A549 (cell line): ENCODE data around the gene CENPX. TPM values are rescaled to one million over a fixed set of nuclear protein-coding genes. Genes with fewer than 3 reads are reported as not detected.

ENCODE experiments used
- ATAC-seq, 2 experiments: fragments of 200-7000 bp in 1 of 2; fragments of >200 bp in 1 of 2; cut with Nextera tagmentation in 1 of 2; cut with Tn5 transposase in 1 of 2; 3 replicates each; pipeline versions ENCODE4 v1.8.0 to v1.9.1; 2018 to 2020; ENCODE audit warnings: mild to moderate bottlenecking in 1 of 2, moderate library complexity in 1 of 2
- CTCF ChIA-PET: fragments of 300-600 bp; sonication (Branson Sonifier 250); formaldehyde crosslinking; extraction: SDS; loops from one replicate; lab custom pipeline; 2021; ENCODE audit warnings: antibody characterized with exemption, inconsistent platforms; lab: Yijun Ruan, JAX
- POLR2A ChIA-PET: fragments of 350-600 bp; formaldehyde crosslinking; extraction: SDS; loops from one replicate; lab custom pipeline; 2021; ENCODE audit warnings: antibody characterized with exemption, inconsistent platforms; lab: Yijun Ruan, JAX
- DNase-seq, 2 experiments: peaks; one replicate each; pipeline versions ENCODE4 v3.0.0 to v3.0.0-alpha.2; 2011 to 2016; ENCODE audit warnings: low read depth in 1 of 2, low spot score in 1 of 2
- FAIRE-seq: peaks from 2 replicates; lab custom pipeline; 2011; peaks lifted over from hg19 to GRCh38; lab: Jason Lieb, UNC
- H3K27ac ChIP-seq, 2 experiments: fragments of >200 bp; sonication (Bioruptor Twin); formaldehyde crosslinking; 3 replicates each; pipeline ENCODE4 v1.5.1; 2016 to 2017
- H3K4me1 ChIP-seq: fragments of >200 bp; sonication (Bioruptor Twin); formaldehyde crosslinking; 3 replicates; pipeline ENCODE4 v1.6.1; 2016
- H3K4me2 ChIP-seq: fragments of >200 bp; sonication (Bioruptor Twin); formaldehyde crosslinking; 3 replicates; pipeline ENCODE4 v1.6.1; 2016
- H3K4me3 ChIP-seq: fragments of >200 bp; sonication (Bioruptor Twin); formaldehyde crosslinking; 3 replicates; pipeline ENCODE4 v1.5.1; 2016
- H3K9me3 ChIP-seq: fragments of >200 bp; sonication (Bioruptor Twin); formaldehyde crosslinking; 3 replicates; pipeline ENCODE4 v1.6.1; 2016
- CBX8 ChIP-seq: fragments of 200-600 bp; sonication (generic); IDR thresholded peaks from 2 replicates; pipeline ENCODE4 v1.6.1; 2016
- E2F6 ChIP-seq: IDR thresholded peaks from 2 replicates; pipeline ENCODE4 v1.6.1; 2012; ENCODE audit warnings: low read depth, borderline replicate concordance
- EHF ChIP-seq: fragments of 250-450 bp; sonication (Bioruptor Pico); IDR thresholded peaks from 2 replicates; pipeline ENCODE4 v1.5.0; 2020; ENCODE audit warnings: mild to moderate bottlenecking
- ESRRA ChIP-seq: fragments of 150-350 bp; IDR thresholded peaks from 2 replicates; pipeline ENCODE4 v1.6.1; 2014; ENCODE audit warnings: mild to moderate bottlenecking, low read length, borderline replicate concordance
- FOSL2 ChIP-seq, 2 experiments: fragments of 450-650 bp in 1 of 2; fragments of >200 bp in 1 of 2; sonication (Bioruptor Twin) in 1 of 2; formaldehyde crosslinking; IDR thresholded peaks; 2 replicates each; pipeline versions ENCODE4 v1.5.0 to v1.6.1; 2016 to 2020; ENCODE audit warnings: mild to moderate bottlenecking in 1 of 2, moderate library complexity in 1 of 2
- GATA3 ChIP-seq: IDR thresholded peaks from 2 replicates; pipeline ENCODE4 v1.6.1; 2012; ENCODE audit warnings: borderline replicate concordance
- HEYL ChIP-seq: fragments of 250-450 bp; sonication (Bioruptor Pico); IDR thresholded peaks from 2 replicates; pipeline ENCODE4 v1.8.0; 2021; ENCODE audit warnings: mild to moderate bottlenecking, moderate library complexity
- HOXB5 ChIP-seq: fragments of 250-450 bp; sonication (Bioruptor Pico); IDR thresholded peaks from 2 replicates; pipeline ENCODE4 v1.5.0; 2020; ENCODE audit warnings: mild to moderate bottlenecking, moderate library complexity
- JUNB ChIP-seq: fragments of >200 bp; sonication (Bioruptor Twin); formaldehyde crosslinking; IDR thresholded peaks from 2 replicates; pipeline ENCODE4 v1.6.1; 2016
- MAFK ChIP-seq: fragments of 450-650 bp; IDR thresholded peaks from 2 replicates; pipeline ENCODE4 v1.6.1; 2014; ENCODE audit not compliant: partially characterized antibody
- MAZ ChIP-seq: fragments of 150-350 bp; IDR thresholded peaks from 2 replicates; pipeline ENCODE4 v1.6.1; 2014; ENCODE audit warnings: antibody characterized with exemption, low read depth, low read length, borderline replicate concordance
- MYC ChIP-seq: IDR thresholded peaks from 2 replicates; pipeline ENCODE4 v1.6.1; 2012; ENCODE audit warnings: mild to moderate bottlenecking, inconsistent platforms, low read length, improper control_type of control experiment, borderline replicate concordance
- RAD21 ChIP-seq, 2 experiments: fragments of >200 bp in 1 of 2; sonication (Bioruptor Twin) in 1 of 2; formaldehyde crosslinking in 1 of 2; IDR thresholded peaks in 1 of 2; conservative IDR thresholded peaks in 1 of 2; 2 replicates in 1 of 2; 3 replicates in 1 of 2; pipeline ENCODE4 v1.6.1; 2012 to 2018; ENCODE audit warnings: inconsistent platforms in 1 of 2
- RARB ChIP-seq: fragments of 250-450 bp; sonication (Bioruptor Pico); IDR thresholded peaks from 2 replicates; pipeline ENCODE4 v1.8.0; 2021; ENCODE audit warnings: mild to moderate bottlenecking, moderate library complexity
- RFX5 ChIP-seq: fragments of 450-650 bp; IDR thresholded peaks from 2 replicates; pipeline ENCODE4 v1.7.1; 2014; ENCODE audit warnings: antibody characterized with exemption, mild to moderate bottlenecking, moderate library complexity
- SMC3 ChIP-seq: fragments of >200 bp; sonication (Bioruptor Twin); formaldehyde crosslinking; IDR thresholded peaks from 3 replicates; pipeline ENCODE4 v1.6.1; 2018; ENCODE audit warnings: inconsistent platforms
- TP53 ChIP-seq: fragments of 250-450 bp; sonication (Bioruptor Pico); IDR thresholded peaks from 2 replicates; pipeline ENCODE4 v1.5.0; 2021; ENCODE audit warnings: mild to moderate bottlenecking, moderate library complexity
- USF2 ChIP-seq: fragments of 450-650 bp; IDR thresholded peaks from 2 replicates; pipeline ENCODE4 v1.6.1; 2014; ENCODE audit warnings: antibody characterized with exemption
- ZC3H11A ChIP-seq: fragments of 450-650 bp; IDR thresholded peaks from 2 replicates; pipeline ENCODE4 v1.6.1; 2014; ENCODE audit warnings: antibody characterized with exemption, mild to moderate bottlenecking
- ZFP36 ChIP-seq: fragments of 450-650 bp; IDR thresholded peaks from 2 replicates; pipeline ENCODE4 v1.6.1; 2014; ENCODE audit warnings: borderline replicate concordance; ENCODE audit not compliant: partially characterized antibody
- WGBS: methylation state at CpG from one replicate; pipeline ENCODE4 v1.1.6; 2017; ENCODE audit errors: missing lambda C conversion rate; 5-methylcytosine and 5-hydroxymethylcytosine counted together
- polyA plus RNA-seq, 4 experiments: library from polyadenylated mRNA; depleted of rRNA in 3 of 4; stranded (reverse); fragments of >200 nt; fragmentation: RNase III in 1 of 4; extraction: RNeasy Plus Mini Kit Qiagen cat#74134 plus additional on column Dnase treatment in 1 of 4; gene quantifications; 2 replicates in 3 of 4; 3 replicates in 1 of 4; pipeline ENCODE4 v1.2.3, GENCODE V29; 2011 to 2017
- TF ChIP-seq, protein P1 (sequence below): fragments of 200-600 bp; sonication (generic); IDR thresholded peaks from 2 replicates; pipeline ENCODE4 v1.6.1; 2016; ENCODE audit warnings: antibody characterized with exemption, mild to moderate bottlenecking, moderate library complexity

Gene CENPX
- polyA plus RNA-seq, 2 of the 4 experiments (the other 2 are of a cell fraction), result 80.5 to 222 TPM

DNA sequence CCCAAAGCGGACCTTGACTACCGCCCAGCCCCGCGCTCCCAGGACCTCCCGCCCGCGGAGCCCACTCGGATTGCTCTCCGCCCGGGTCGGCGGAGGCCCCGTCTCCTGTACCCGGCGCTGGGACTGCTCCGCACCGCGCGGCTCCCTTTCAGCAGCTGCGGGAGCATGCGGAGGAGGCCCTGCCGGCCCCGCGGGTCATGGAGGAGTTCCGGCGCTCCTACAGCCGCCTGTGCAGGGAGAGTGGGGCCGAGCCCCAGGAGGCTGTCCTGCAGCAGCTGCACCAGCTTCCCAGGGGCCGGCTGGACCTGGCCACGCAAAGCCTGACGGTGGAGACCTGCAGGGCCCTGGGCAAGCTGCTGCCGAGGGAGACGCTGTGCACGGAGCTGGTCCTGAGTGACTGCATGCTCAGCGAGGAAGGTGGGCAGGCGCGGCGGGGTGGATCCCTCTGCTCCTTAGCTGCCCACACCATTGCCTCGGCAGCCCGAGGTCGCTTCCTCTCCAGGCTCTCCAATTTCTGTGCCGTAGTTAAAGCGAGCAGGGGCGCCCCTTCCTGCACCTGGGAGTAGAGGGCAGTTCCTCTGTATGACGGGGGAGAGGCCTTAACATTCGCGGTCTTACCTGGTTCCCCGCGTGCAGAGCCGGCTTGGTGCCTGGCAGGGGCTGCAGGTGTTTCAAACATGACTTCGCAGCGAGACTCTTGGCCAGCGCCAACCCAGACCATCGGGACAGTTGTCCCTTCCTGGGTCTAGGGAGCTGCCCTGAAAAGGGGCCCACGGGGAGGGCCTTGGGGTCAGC, 966 bp upstream of the CENPX start (continued):
- no peak for TF ChIP-seq FOSL2 (IDR thresholded peaks at IDR 0.05)
- no peak for TF ChIP-seq FOSL2 (CRISPR knock-in tag; IDR thresholded peaks at IDR 0.05)
- TF ChIP-seq MAZ, result no peak
- no peak for TF ChIP-seq SMC3

DNA sequence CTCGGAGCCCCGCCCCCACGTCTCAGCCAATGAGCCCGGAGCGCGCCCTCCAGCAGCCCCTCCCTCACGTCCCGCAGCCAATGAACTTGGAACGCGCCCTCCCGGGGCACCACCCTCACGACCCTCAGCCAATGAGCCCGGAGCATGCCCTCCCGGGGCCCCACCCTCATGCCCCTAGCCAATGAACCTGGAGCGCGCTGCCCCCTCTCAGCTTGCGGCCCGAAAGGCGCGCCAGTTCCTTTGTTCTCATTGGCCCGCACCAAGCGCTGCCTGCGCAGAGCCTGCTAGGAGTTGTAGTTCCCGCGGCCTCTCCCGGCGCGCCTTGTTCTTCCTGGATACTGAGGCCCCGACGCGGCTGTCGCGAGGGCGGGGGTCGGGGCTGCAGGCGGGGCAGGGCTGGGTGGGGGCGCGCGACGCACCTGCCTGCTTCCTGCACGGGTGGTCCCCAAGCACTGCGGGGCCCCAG, 336 bp upstream of the CENPX start, which contains the start of gene LRRC45:
TSS of gene LRRC45 (plus strand) at position 325 of the 466 bp plus-strand sequence. CDS start 339 bp downstream, outside the sequence.
- POLR2A ChIA-PET, result interaction anchor here (0.6 to 3.9 kb wide), 12 partner anchors 10 to 142 kb away, joined by 3 to 38 read pairs (median 4); partner anchors contain the start of genes DCXR, FASN and MAFG
- DNase-seq, result peak; percentile 99 to 100
- FAIRE-seq, result peak; percentile 88

DNA sequence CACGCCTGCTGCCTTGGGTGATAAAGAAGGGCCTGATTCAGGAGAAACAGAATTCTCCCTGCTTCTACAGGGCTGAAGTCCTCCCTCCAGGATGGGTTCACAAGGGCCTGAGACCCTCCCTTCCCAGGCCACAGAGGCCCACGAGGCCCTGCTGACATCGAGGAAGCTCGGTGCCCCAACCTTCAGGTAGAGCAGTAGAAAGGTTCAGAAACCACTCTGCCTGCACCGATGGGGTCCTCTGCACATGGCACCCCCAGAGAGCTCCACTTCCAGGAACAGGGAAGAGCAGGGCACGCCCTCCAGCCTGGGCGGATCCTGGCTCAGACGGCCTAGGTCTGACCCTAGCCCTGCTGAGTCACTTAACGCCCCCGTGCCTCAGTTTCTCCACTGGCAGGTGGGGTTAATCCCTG, 773 bp downstream of the CENPX start:
- ATAC-seq (peak in 1 of 2 experiments; percentile 14; a peak in 3 of 6 replicates), DNase-seq (no peak), FAIRE-seq (no peak)
- peak overlapping the region; percentile 80 to 92 for H3K27ac ChIP-seq
- 6% methylated on average over 9 of the region's 10 CpGs for WGBS
- TF ChIP-seq TP53 (CRISPR knock-in tag) (no peak; the same call in 1 of the 2 replicates), GATA3 (no peak), RAD21 (conservative IDR thresholded peaks at IDR 0.05 in 1 of 2, IDR thresholded peaks at IDR 0.05 in 1 of 2) (no peak), CBX8 (no peak), E2F6 (no peak; the same call in 1 of the 2 replicates), SMC3 (no peak), HOXB5 (CRISPR knock-in tag) (no peak), EHF (CRISPR knock-in tag) (no peak), RARB (CRISPR knock-in tag) (no peak), ESRRA (no peak), JUNB (no peak), ZFP36 (no peak)
- peak overlapping the region; percentile 87 for H3K4me2 ChIP-seq
- peaks cover 41% of the 10 kb centered on the region for H3K4me1 ChIP-seq
- ChIA-PET POLR2A (interaction anchor here (1.0 to 3.9 kb wide), 6 partner anchors 16 to 152 kb away, joined by 3 to 38 read pairs (median 4); partner anchors contain the start of genes ASPSCR1 and DCXR), CTCF (interaction anchor here (0.7 to 33.2 kb wide), 30 partner anchors 8 to 308 kb away, joined by 3 to 794 read pairs (median 10); partner anchors contain the start of genes ASPSCR1, DCXR, MAFG and MYADML2)
- H3K9me3 ChIP-seq, result no peaks in the 10 kb centered on the region
- H3K4me3 ChIP-seq, result peak overlapping the region; percentile 77

More for the DNA sequence above, 336 bp upstream of the CENPX start, which contains the start of gene LRRC45:
- peak within 1 kb of the TSS; percentile 77 for H3K4me3 ChIP-seq
- peak; percentile 38; the same call in 1 of the 2 replicates for TF ChIP-seq USF2
- peak; percentile 18; the same call in 1 of the 2 replicates for TF ChIP-seq RFX5
- TF ChIP-seq, protein P1, sequence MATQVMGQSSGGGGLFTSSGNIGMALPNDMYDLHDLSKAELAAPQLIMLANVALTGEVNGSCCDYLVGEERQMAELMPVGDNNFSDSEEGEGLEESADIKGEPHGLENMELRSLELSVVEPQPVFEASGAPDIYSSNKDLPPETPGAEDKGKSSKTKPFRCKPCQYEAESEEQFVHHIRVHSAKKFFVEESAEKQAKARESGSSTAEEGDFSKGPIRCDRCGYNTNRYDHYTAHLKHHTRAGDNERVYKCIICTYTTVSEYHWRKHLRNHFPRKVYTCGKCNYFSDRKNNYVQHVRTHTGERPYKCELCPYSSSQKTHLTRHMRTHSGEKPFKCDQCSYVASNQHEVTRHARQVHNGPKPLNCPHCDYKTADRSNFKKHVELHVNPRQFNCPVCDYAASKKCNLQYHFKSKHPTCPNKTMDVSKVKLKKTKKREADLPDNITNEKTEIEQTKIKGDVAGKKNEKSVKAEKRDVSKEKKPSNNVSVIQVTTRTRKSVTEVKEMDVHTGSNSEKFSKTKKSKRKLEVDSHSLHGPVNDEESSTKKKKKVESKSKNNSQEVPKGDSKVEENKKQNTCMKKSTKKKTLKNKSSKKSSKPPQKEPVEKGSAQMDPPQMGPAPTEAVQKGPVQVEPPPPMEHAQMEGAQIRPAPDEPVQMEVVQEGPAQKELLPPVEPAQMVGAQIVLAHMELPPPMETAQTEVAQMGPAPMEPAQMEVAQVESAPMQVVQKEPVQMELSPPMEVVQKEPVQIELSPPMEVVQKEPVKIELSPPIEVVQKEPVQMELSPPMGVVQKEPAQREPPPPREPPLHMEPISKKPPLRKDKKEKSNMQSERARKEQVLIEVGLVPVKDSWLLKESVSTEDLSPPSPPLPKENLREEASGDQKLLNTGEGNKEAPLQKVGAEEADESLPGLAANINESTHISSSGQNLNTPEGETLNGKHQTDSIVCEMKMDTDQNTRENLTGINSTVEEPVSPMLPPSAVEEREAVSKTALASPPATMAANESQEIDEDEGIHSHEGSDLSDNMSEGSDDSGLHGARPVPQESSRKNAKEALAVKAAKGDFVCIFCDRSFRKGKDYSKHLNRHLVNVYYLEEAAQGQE, result peak; percentile 40; the same call in 1 of the 2 replicates
- 0 out of 2 replicates have a peak, but pooled peaks have one; percentile 54 for TF ChIP-seq E2F6
- TF ChIP-seq MAFK, result no peak
- TF ChIP-seq MYC, result peak; percentile 12; the same call in 1 of the 2 replicates
- no peak for TF ChIP-seq ZC3H11A
- TF ChIP-seq HEYL (CRISPR knock-in tag), result no peak
- TF ChIP-seq, all 56 proteins: peak for 5
- WGBS, result 0% methylated on average over 9 of the region's 42 CpGs
- peak; percentile 67 to 89 for ATAC-seq
- peak within 1 kb of the TSS; percentile 80 to 92 for H3K27ac ChIP-seq
- peak within 1 kb of the TSS; percentile 93 for H3K4me2 ChIP-seq
- H3K4me1 ChIP-seq, result peaks cover 39% of the 10 kb centered on the region
- no peaks in the 10 kb centered on the region for H3K9me3 ChIP-seq
- CTCF ChIA-PET, result interaction anchor here (0.7 to 33.2 kb wide), 15 partner anchors 10 to 154 kb away, joined by 3 to 794 read pairs (median 32); partner anchors contain the start of genes ASPSCR1, DCXR, MAFG and MYADML2
